ENCODE results near the gene MTNR1A.

The MTNR1A gene

DNA sequence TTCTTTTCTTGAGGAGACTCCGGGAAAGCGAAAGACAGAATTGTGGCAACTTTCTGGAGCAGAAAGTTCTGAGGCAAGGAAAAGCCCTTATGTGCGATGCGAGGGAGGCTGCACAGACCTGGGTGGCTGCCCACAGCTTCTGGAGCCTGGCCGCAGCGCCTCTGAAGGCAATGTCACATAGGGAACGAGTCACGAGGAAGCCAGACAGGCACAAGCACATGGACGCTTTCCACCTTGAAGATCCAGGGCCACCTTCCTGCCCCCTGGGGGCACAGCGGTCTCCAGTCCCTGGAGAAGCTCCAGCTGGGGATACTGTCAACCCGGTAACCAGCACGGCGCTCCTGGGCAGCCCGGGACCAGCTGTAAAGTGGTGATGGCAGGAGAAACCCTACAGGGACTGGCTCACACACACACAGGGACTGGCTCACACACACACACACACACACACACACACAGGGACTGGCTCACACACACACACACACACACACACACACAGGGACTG is 69.8 kb downstream of the MTNR1A start:
- DNase-seq: no peak

DNA sequence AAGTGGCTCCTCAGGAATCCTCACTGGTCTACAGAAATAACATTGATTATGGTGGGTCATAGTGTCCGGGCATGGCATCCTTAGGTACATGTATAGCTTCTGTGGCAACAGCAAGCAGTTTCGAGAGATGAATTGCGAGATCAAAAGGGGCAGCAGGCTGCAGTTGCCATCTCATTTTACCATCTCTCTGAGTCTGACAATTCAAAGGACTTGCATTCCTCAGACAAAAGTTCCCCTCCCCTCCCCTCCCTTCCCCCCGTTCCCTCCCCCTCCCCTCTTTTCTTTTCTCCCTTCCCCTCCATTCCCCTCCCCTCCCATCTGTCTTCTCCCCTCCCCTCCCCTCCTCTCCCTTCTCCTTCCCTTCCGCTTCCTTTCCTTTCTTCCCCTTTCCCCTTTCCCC is 70.2 kb downstream of the MTNR1A start:
- DNase-seq: no peak

DNA sequence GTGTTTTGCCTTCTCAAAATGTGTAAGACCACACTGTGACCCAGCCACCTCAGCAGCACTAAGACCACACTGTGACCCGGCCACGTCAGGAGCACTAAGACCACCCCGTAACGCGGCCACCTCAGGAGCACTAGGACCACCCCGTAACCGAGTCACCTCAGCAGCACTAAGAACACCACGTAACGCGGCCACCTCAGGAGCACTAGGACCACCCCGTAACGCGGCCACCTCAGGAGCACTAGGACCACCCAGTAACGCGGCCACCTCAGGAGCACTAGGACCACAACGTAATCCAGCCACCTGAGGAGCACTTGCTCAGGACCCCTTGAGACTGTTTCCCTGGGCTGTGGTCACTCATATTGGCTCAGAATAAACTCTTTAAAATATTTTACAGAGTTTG is 71.7 kb downstream of the MTNR1A start:
- no peak for DNase-seq

All from bone marrow (tissue), 2 donors.